Skeletal muscle satellite cell (primary cell): ENCODE measurements around the gene MED25.
"Not testable (repeated sequence)": the region's sequence is repeated elsewhere in the genome, so short reads cannot be mapped to it uniquely, and the experiment has no call there.

Source experiments
- H3K27me3 ChIP-seq: 2 replicates; pipeline ENCODE4 v1.7.0; 2013; ENCODE audit warnings: low read length; ENCODE audit not compliant: control insufficient read depth, insufficient read depth
- H3K36me3 ChIP-seq: 2 replicates; pipeline ENCODE4 v1.7.0; 2013; ENCODE audit warnings: mild to moderate bottlenecking, control low read depth, low read length; ENCODE audit not compliant: insufficient read depth
- H3K4me1 ChIP-seq: 2 replicates; pipeline ENCODE4 v1.7.0; 2013; ENCODE audit warnings: low read length; ENCODE audit not compliant: control insufficient read depth, insufficient read depth
- H3K4me2 ChIP-seq: 2 replicates; pipeline ENCODE4 v1.7.0; 2013; ENCODE audit warnings: mild to moderate bottlenecking, low read length
- H3K4me3 ChIP-seq: 2 replicates; pipeline ENCODE4 v1.7.0; 2013; ENCODE audit warnings: low read length
- H3K9ac ChIP-seq: 2 replicates; pipeline ENCODE4 v1.7.0; 2013; ENCODE audit warnings: mild to moderate bottlenecking, low read depth, low read length, moderate library complexity
- H3K9me3 ChIP-seq: replicated peaks from 2 replicates; pipeline ENCODE4 v1.7.0; 2013; ENCODE audit warnings: mild to moderate bottlenecking, control low read depth, low read length

MED25 gene

DNA sequence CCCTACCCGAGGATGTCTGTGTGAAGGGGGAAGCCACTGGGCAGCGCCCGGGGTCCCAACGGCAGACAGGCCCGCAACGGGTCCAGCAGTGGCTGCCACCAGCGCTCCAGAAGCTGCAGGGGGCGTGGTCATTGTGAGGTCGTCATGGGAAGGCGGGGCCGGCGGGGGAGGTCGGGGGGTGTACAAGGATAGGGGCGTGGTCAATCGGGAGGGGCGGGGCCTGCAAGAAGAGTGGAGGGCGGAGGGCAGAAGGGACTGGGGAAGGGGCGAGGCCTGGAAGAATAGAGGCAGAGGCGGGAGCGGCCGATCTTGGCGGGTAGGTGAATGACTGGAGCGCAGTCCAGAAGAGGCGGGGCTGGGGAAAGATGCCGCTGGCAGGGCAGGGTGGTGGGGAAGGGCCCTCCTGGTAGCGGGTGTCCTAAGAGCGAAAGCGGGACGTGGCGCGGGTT, 9.4 kb upstream of the MED25 start:
- Histone ChIP-seq H3K4me2 (peak overlapping the region; percentile 98), H3K9ac (peak overlapping the region; percentile 75), H3K36me3 (peaks cover 37% of the 10 kb centered on the region), H3K4me1 (peaks cover 17% of the 10 kb centered on the region), H3K27me3 (no peaks in the 10 kb centered on the region), H3K9me3 (no peaks in the 10 kb centered on the region), H3K4me3 (peak overlapping the region; percentile 81)

DNA sequence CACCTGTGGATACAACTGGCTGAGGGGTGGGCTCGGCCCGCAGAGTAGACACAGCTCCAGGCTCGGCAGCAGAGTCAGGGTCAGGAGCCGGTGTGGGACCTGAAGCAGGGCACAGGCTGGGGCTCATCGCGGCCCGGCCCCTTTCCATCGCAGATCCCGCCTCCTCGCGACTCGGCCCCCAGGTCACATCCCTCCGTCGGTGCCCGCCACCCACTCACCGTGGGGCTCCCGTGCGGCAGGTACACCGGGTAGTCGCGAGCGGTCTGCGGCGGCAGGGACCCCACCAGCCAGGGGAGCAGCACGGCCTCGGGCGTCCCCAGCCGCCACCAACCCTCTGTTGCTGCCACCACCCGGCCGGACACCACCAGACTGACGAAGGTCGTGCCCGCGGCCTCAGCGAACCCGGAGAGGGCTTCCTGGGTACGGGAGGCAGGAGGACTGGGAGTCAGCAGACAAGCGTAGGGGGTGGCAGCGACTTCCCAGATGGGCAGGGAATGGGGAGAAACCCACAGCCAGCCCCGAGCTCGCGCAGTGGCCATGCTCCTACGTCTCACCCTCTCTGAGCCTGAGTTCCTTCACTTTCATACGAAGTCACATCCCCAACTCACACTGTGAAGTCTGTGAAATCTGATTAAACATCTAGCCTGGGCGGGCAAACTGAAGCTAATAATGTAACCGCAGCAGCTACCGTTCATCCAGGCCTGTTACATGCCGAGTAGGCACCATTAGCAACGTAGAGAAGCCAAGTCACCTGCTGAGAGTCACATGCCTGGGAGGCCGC, 8.7 kb upstream of the MED25 start:
- H3K4me1 ChIP-seq: peaks cover 23% of the 10 kb centered on the region
- H3K4me2 ChIP-seq: peak overlapping the region; percentile 98
- H3K9ac ChIP-seq: peak overlapping the region; percentile 75
- no peaks in the 10 kb centered on the region for H3K27me3 ChIP-seq
- H3K36me3 ChIP-seq: peaks cover 34% of the 10 kb centered on the region
- no peaks in the 10 kb centered on the region for H3K9me3 ChIP-seq
- H3K4me3 ChIP-seq: peak overlapping the region; percentile 81

- Histone ChIP-seq H3K9me3 (no peaks in the 10 kb centered on the region), H3K4me3 (no peak overlapping the region), H3K9ac (no peak overlapping the region), H3K36me3 (peaks cover 28% of the 10 kb centered on the region), H3K27me3 (no peaks in the 10 kb centered on the region), H3K4me1 (peaks cover 27% of the 10 kb centered on the region), H3K4me2 (peak overlapping the region; percentile 98)
Observed at GRCh38 chr19:49809941-49810389, 8.1 kb upstream of the MED25 start.

DNA sequence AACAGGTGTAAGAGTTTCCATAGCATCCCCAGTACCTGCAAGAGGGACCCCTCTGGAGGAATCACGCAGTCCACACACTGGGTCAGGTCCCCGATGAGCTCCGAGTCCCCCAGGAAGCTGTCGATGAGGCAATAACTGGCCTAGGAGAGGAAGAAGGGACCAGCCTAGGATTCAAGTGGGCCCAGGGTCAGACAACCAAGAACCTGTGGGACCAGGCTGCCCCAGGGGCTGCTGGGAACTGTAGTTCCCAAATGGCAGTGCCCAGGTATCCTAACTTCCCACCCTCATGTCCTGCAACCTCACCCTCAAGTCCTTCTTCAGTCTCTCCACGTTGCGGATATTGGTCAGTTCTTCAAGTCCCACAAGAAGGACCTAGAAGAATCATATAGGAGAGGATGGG, 6.8 kb upstream of the MED25 start:
- Histone ChIP-seq H3K4me3 (no peak overlapping the region), H3K4me2 (no peak overlapping the region), H3K9me3 (no peaks in the 10 kb centered on the region), H3K4me1 (peaks cover 27% of the 10 kb centered on the region), H3K9ac (no peak overlapping the region), H3K27me3 (no peaks in the 10 kb centered on the region), H3K36me3 (peaks cover 16% of the 10 kb centered on the region)

DNA sequence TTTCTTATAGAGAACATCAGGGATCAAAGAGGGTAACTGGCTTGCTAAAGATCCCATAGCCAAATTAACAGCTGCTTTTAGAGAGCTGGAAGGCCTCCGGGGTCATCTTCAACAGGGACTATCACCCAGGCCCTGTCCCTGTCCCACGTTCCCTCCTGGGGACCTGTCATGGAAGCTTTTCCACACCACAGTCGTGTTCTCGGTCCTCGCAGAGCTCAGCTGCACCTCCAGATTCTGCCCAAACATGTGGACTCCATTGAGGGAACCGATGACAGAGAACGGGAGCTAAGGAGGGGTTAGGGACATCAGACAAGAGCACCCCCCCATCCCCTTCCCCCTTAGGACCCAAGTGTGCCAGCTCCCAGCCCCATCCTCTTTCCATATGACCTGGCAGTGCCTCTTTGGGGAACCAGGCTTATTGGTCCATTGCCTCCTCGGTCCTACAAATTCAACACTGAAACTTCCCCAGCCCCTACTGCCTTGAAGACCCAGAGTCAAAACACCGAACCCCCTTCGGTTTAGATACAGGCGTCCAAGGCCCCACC, 5.6 kb upstream of the MED25 start:
- Histone ChIP-seq H3K4me2 (peak overlapping the region; percentile 79), H3K9me3 (no peaks in the 10 kb centered on the region), H3K4me1 (peaks cover 27% of the 10 kb centered on the region), H3K4me3 (peak overlapping the region; percentile 73), H3K27me3 (no peaks in the 10 kb centered on the region), H3K9ac (peak overlapping the region; percentile 83), H3K36me3 (peaks cover 8% of the 10 kb centered on the region)

- Histone ChIP-seq H3K9ac (peak within 1 kb of the TSS; percentile 83), H3K36me3 (peaks cover under 1% of the 10 kb centered on the region), H3K4me3 (peak within 1 kb of the TSS; percentile 73), H3K4me2 (peak within 1 kb of the TSS; percentile 79), H3K4me1 (peaks cover 27% of the 10 kb centered on the region), H3K27me3 (no peaks in the 10 kb centered on the region), H3K9me3 (no peaks in the 10 kb centered on the region)
Observed at GRCh38 chr19:49812997-49813861, 4.9 kb upstream of the MED25 start, which contains the start of gene FUZ. TSS of gene FUZ (minus strand) at chr19:49813292. CDS start at chr19:49813106, 186 bp downstream.

GRCh38 chr19:49814010-49814409, 4.1 kb upstream of the MED25 start:
- H3K27me3 ChIP-seq: no peaks in the 10 kb centered on the region
- peak overlapping the region; percentile 79 for H3K4me2 ChIP-seq
- H3K4me3 ChIP-seq: peak overlapping the region; percentile 73
- H3K36me3 ChIP-seq: no peaks in the 10 kb centered on the region
- H3K9me3 ChIP-seq: no peaks in the 10 kb centered on the region
- peaks cover 24% of the 10 kb centered on the region for H3K4me1 ChIP-seq
- H3K9ac ChIP-seq: peak overlapping the region; percentile 83

- Histone ChIP-seq H3K4me3 (no peak overlapping the region), H3K9ac (peak overlapping the region; percentile 77), H3K36me3 (no peaks in the 10 kb centered on the region), H3K4me2 (peak overlapping the region; percentile 82), H3K27me3 (no peaks in the 10 kb centered on the region), H3K4me1 (peaks cover 25% of the 10 kb centered on the region), H3K9me3 (no peaks in the 10 kb centered on the region)
Observed at GRCh38 chr19:49816590-49816989, 1.5 kb upstream of the MED25 start.

DNA sequence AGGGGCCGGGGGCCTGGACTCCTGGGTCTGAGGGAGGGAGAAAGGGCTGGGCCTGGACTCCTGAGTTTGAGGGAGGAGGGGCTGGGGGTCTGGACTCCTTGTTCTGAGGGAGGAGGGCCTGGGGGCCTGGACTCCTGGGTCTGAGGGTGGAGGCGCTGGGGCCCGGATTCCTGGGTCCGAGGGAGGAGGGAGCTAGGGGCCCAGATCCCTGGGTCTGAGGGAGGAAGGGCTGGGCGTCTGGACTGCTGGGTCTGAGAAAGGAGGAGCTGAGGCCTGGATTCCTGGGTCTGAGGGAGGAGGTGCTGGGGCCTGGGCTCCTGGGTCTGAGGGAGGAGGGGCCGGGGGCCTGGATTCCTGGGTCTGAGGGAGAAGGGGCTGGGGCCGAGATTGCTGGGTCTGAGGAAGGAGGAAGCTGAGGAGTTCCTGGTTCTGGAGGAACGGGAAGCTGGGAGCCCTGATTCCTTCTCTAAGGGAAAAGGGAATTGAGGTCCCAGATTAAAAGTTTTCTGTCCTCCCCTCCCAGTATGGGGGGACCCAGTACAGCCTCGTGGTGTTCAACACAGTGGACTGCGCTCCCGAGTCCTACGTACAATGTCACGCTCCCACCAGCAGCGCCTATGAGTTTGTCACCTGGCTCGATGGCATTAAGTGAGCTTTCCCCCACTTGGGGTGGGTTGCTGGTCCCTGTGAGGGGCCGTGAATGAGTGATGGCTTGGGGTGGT, 721 bp downstream of the MED25 start:
- H3K9me3 ChIP-seq: no peaks in the 10 kb centered on the region
- H3K36me3 ChIP-seq: peaks cover 9% of the 10 kb centered on the region
- peak overlapping the region; percentile 88 for H3K4me3 ChIP-seq
- H3K27me3 ChIP-seq: no peaks in the 10 kb centered on the region
- peak overlapping the region; percentile 93 for H3K9ac ChIP-seq
- peak overlapping the region; percentile 82 for H3K4me2 ChIP-seq
- peaks cover 18% of the 10 kb centered on the region for H3K4me1 ChIP-seq

DNA sequence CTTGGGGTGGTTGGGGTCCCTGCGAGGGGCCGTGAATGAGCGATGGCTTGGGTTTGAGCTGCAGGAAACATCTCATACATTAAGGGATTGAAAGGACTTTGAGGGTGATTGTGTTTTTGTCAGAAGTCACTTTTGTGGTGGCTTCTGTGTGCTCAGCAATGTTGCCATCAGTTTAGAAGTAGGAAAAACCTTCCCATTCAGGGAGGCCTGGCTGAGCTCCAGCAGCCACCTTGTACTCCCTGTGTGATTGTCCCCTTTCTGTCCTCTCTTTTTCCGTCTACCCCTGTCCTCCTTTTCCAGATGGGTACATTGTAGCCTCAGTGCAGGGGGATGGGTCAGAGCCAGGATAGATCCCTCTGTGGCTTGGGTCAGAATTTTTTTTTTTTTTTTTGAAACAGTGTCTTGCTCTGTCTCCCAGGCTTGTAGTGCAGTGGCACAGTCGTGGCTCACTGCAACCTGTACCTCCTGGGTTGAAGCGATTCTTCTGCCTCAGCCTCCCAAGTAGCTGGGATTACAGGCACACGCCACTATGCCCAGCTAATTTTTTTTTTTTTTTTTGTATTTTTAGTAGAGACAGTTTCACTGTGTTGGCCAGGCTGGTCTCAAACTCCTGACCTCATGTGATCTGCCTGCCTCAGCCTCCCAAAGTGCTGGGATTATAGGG, 1.5 kb downstream of the MED25 start:
- Histone ChIP-seq H3K4me1 (peaks cover 11% of the 10 kb centered on the region), H3K4me2 (peak overlapping the region; percentile 82), H3K4me3 (peak overlapping the region; percentile 88), H3K9ac (peak overlapping the region; percentile 93), H3K36me3 (peaks cover 14% of the 10 kb centered on the region)
- not testable (repeated sequence) for H3K9me3 ChIP-seq, H3K27me3 ChIP-seq
